HG02981 (cell line): Measurements from ENCODE around the gene ST3GAL5.

Source experiments
- ATAC-seq: cut with Tn5 transposase; IDR thresholded peaks from one replicate; pipeline ENCODE4 v1.9.1; 2021; ENCODE audit warnings: mild to moderate bottlenecking, moderate library complexity; ENCODE audit not compliant: unreplicated experiment

Gene ST3GAL5

DNA sequence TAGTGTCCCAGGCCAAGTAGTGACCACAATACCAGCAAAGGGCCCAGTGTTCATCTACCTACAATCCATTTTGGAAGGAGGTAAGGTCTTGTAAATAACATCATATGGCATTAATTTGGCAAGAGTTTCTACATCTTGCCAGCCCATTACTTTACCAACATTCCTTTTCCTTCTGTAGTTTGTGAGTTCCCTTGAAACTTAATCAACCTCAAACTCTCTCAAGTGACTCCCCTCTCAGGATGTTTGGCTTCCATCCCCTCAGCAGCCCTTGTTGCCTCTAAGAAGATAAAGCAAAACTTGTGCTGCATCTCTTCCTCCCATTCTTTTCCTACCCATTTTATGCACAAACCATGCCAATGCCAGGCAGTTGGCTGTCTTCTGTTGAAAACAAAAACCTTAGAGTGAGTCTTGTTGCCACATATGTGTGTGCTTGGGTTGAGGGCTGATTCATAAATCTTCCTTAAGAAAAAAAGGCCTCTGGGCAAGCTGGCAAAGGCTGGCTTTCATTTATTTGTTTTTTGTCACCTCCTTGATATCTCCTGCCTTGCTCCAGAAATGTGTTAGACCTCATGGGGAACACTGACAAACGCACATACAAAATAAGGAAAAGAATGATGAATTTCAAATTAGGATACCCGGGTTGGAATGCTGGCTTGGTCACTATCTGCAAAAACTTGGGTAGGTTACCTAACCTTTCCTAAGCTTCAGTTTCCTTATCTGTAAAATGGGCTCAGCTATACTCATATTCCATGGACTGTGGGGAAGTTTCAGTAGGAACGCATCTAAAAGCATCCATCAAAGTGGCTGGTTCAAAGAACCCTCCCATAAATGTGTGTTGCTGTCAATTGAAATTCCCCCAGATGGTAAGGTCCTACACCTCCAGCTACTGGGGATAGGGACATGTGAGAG lies 29.4 kb upstream of the ST3GAL5 start:
- no peak for ATAC-seq

DNA sequence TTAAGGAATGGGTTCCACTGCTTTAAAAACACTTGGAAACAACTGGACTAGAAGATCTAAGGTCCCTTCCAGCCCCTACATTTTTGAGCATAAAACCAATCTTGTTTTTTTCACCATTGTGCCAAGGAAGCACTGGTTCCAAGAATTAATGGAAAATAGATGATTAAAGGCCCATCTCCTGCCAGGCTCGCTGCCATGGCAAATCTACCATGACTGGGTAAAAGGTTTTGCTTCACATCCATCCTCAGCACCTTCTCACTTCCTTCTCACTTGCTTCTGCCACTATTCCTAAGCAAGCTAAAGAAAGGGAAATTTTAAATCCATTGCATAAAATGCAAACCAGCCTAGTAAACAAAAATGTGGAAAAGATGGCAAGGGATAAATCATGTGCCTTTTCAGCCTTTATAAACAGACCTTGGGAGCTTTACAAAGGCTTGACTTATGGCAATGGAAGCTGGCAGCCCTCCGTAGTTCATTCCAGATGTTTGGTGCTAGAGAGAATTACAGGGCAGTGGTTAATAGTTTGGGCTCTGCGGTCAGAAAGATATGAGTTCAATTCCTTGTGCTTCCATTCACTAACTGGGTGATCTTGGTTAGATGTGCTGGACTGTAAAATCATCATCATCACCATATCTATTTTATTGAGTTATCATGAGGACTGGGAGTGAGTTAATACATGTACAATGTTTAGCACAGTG lies 27.0 kb upstream of the ST3GAL5 start:
- ATAC-seq, result no peak

DNA sequence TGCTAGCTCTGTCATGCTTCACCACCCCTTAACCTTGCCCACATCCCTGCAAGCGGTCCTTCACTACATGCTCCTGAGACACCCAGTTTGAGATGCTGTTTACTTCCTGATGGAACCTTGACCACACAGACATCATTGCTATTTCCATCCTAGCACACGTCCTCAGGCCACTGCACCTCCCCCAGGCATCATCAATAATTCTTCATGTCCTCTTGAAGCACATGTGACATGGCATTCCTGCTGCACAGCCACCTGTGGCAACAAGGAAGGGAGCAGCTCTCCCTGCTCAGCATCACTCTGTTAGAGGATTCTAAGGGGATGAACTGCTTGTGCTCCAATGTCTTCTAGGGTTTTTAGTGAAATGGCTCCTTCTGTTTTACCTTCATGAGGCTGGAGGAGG lies 26.1 kb upstream of the ST3GAL5 start:
- ATAC-seq, result no peak

DNA sequence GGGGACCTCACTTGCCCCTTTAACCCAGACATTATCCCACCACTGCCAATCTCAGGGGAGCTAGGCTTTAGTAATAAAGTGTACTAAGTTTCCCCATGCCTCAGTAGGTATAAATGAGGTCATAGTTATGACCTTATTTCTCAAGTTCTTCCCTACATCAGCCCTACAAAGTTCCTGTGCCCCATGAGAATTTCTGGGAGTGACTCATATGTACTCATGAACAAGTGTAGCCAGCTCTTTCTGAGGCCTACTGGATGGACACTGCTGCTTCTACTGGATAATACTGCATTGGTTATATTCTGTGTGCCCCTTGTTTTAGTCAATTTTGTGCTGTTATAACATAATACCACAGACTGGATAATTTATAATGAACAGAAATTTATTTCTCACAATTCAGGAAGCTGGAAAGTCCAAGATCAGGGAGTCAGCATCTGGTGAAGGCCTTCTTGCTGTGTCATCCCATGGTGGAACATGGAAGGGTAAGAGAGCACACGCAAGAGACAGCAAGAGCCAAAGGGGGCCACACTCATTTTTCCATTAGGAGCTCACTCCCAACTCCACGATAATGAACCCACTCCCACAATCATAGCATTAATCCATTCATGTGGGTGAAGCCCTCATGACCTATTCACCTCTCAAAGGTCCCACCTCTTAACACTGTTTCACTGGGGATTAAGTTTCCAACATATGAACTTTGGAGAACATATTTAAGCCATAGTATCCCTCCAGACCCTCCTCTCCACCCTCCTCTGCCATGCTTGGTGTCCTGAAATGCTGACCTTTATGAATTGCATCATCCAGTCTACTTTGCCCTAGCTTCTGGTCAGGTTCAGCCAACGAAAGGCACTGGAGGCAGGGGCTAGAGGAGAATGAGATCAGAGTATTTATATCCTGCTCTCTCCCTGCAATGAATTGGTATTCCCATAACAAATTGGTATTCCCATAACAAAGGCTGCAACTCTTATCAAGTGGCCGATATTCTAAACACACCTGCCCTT lies 25.4 kb upstream of the ST3GAL5 start:
- ATAC-seq, result no peak

DNA sequence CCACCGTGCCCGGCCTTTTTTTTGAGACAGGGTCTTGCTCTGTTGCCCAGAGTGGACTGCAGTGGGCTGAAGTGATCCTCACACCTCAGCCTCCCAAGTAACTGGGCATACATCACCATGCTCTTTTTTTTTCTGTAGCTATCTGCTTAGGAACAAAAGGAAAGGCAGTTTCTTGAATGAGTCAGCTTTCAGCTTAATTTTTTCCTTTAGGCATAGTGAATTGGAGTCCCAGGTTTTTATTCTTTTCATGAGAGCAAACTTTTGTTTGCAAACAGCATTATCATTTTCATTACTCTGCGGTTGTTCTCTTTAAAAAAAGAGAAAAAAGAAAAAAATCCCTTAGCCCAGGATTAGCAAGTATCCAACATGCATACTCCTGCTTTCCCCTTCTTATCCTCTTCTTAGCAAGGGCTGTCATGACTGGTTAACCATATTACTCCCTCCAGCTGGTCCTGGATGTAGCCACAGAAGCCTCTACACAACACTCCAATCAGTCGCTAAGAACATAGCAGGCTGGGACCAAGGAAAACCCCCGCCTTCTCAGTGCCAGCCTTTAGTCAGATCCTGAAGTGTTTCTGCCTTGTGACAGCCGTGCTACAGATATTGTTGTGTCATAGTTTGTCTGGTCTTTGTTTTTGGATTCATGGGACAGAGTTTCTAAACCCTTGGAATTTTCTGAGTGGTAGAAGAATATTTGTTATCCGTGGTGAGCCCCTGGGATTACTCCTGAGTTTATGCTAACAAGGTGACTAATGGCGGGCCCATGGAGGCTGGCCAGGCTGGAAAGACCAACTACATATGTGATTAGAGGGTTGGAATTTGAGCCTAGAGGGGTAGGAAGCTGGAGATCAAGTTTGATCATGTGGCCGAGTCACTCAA lies 23.3 kb upstream of the ST3GAL5 start:
- no peak for ATAC-seq

DNA sequence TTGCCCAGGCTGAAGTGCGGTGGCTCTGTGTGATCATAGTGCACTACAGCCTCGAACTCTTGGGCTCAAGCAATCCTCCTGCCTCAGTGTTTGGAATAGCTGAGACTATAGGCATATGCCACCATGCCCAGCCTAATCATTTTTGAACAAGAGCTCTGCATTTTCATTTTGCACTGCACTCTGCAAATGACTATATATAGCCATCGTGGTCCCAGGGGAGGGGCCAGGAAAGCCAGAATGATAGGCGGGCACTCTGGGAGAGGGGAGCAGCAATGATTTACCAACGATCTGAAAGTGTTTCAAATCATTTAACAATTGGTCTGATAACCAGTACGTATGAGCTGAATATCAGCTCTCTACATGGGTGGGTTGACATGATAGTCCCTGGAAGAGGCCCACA lies 22.3 kb upstream of the ST3GAL5 start:
- ATAC-seq, result no peak

DNA sequence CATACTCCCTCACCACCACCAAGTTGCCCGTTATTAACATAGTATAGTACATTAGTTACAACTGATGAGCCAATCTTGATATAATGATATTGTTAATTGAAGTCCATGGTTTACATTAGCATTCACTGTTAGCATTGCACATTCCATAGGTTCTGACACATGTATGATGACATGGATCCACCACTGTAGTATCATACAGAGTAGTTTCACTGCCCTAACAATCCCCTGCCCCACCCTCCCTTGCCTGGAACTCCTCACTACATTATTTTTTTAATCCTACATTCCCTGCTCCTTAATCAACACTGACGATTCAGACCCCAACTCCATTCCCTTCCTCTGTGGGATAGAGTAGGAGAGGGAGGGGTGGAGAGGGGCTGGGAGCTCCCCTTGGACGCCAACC lies 20.2 kb upstream of the ST3GAL5 start:
- no peak for ATAC-seq

DNA sequence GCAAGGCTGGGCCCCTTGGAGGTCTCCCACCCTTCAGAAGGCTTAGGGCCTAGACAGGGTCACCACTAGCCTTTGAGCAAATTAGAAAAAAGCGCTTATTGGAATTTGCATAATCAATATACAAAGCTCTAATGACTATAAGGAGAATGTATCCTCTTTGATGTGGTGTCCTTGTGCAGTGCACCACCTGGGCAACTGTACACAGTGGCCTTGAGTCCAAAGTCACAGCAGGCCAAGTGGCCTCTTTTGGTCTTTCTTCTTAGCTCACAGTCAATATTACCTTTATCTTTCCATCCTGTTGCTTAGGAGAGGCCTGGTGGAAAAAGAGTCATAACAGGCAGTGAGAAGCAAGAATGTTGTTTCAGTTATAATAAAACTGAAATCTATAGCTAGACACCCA lies 19.7 kb upstream of the ST3GAL5 start:
- ATAC-seq, result no peak

DNA sequence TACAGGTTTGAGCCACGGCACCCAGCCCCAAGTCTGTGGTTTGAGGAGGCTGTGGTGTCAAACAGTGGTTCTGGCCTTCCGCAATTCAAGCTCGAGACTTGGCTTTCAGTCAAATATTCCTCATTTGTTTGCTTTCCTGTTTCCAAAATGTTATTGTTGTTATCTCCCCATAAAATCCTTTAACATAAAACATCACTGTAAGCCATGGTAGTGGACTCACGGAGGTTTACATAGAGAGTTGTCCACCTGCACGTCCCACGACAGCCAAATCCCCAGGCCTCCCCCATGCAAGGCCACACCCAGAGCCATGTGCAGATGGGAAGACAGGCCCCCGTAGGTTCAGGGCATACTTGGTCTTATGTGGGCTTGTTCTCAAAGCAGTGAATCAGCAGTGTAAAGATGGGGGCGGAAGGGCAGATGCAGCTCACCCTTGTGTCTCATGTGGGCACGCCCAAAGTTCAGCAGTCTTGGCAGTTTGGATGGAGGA lies 18.9 kb upstream of the ST3GAL5 start:
- no peak for ATAC-seq

DNA sequence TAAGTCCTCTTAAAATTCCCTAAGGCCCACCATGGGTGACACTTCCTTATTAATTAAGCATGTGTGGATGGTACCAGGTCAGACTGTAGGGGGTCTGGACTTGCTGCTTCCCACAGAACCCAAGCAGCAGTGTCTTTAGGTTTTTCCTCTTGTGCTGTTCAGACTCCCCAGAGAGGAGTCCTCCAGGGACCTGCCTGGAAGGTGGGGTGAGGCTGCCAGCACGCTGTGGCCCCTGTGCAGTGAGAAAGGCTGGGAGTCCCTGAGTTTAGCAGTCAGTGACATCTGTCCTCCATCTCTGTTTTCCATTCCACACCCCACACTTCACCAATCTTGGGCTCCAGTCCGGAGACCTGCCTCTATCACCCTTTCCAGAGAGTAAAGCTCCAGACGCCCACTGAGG lies 18.0 kb upstream of the ST3GAL5 start:
- ATAC-seq, result no peak

DNA sequence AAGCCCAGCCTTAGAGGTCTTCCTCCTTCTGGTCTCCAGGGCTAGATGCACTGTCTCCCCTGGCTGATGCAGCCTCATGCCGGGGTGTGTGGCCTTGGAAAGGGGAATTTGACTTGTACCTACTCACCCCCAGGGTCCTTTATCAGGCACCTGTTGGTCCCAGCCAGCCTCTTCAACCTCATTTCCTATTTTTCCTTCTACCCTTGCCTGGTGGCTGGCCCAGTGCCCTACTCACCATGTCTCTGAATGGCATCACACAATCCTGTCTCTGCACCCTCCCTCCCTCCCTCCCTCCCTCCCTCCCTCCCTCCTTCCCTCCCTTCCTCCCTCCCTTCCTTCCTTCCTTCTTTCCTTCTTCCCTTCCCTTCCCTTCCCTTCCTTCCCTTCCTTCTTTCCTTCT lies 17.1 kb upstream of the ST3GAL5 start:
- ATAC-seq, result no peak

DNA sequence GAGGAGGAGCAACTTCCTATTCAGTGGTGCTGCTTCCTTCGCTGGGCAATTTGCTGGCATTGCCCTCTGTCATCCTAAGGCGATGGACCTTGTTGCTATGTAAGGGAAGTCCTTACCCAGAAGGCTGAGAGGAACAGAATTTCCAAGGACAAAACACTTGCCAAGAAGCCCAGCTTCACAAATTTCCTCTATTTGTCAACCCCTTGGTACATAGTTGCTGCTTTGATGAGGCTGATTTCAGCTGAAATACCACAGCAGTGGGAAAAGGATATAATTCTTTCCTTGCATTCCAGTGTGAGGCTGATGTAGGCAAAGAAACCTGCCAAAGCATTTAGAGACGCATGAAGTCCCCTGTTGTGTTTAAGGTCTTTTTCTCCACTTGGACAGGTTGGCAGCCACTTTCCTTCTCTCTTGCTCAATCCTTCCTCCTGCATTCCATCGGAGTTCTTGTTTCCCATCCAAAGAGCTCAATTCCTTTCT lies 16.4 kb upstream of the ST3GAL5 start:
- no peak for ATAC-seq

DNA sequence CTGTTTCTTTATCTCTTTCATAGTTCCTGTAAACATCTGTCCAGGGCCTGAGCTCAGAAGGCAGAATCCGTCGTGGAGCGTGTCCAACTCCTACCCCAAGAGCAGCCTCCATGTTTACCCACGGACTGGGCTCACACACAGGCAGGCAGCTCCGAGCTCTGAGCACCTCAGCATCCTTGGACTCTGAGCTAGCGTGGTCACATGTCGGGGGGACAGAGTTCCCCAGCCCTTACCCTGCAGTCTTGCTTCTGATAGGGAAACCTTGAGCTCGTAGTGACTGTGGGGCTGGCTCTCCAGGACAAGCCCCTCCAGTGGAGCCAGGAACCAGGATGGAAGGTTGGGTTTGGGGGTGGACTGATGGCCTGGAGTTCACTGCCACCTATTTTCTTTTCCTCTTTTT lies 15.1 kb upstream of the ST3GAL5 start:
- no peak for ATAC-seq

DNA sequence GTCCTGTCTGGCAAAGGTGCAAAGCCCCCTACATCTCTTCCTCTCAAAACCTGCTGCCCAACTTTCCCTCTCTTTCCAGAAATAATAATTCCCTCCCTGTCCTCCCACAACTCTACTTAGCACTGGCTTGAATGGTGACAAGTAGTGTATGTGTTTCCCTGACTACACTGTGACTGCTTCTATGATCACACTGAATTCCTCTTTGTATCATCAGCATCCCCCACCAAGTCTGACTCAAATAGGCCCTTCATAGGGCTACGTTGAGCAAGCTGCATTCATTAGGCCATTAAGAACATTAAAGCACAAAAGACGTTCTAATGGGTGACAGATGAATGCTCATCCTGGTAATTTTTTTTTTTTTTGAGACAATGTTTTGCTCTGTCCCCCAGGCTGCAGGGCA lies 13.7 kb upstream of the ST3GAL5 start:
- ATAC-seq, result no peak

DNA sequence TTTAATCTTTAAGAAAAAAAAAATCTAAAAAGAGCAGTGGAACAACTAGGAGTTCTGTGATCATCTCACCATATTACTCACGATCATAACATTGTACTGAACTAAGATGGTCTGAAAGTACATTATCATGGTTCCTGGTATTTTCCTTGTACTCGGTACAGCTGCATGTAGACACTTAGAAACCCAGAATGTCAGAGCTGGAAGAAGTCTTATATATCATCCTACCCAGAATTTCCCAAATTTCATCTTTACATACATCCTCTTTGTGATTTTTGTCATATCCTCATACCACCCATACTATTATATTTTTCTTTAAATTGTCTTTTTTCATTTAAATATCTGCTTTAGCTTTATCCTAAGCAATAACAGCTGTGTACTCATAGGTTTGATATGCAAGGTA lies 12.4 kb upstream of the ST3GAL5 start:
- no peak for ATAC-seq

DNA sequence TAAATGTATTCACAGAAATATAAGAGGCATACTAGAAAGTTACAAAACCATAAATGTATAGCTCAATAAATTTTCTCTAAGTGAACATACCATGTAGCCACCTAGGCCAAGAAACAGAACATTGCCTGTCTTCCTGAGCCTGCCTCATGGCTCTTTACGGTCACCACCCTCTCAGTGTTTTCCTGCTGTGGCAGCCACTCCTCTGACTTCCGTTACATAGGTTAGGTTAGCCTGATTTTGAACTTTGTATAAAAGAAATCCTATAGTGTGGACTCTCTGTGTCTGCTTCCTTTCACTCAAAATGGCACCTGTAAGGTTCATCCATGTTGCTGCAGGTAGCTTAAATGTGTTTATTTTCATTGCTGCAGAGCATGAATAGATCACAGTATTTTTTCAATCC lies 11.6 kb upstream of the ST3GAL5 start:
- no peak for ATAC-seq

DNA sequence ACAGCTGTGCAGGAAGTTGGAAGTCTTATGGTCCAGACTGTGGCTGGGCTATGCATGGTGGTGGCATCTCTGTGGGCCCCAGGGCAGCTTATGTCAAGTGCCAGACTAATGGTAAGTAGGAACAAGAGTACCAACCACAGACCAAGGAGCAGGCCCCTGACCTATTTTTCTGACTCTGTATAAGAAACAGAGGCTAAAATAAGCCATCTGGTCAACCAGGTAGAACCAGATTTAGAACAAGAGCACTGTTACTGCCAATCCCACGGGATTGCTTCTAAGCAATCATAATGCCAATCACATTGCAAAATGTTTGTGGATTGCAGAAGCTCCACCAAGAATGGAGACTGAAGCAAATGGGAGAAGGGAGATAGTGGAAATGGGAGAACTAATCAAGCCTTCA lies 11.1 kb upstream of the ST3GAL5 start:
- ATAC-seq, result no peak

DNA sequence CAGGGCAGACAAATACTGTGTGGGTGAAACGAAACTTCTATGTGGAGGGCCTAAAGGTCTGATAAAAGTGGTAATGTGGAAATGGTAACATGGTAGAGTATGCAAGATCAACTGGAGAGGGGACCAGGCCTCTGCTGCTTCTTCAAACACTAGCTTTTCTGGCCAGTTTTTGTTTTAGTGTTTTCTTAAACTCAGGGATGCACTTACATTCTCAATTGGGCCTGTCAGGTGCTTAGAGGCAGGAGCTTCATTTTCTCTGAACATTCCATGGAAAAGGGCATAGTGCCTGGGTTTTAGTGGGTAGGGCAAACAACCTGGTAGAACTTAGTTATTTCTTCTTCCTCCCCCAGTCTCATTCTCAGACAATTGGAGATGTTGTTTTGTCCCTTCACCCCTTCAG lies 10.5 kb upstream of the ST3GAL5 start:
- no peak for ATAC-seq

DNA sequence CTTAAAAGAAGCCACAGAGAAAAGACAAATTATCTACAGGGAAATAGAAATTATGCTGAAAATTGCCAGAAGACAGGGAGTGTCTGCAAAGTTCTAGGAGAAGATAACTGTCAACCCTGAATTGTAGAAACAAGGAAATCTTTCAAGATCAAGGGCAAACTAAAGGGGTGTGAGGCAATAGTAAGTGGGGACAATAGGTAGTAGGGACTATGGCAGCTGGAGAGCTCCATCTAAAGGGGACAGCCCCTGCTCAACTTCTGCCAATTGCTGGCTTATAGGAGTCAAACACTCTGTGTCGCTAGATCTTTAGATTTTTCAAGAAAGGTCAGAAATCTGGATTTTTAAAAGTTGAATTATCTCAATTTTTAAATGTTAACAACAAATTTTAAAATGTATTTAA lies 10.1 kb upstream of the ST3GAL5 start:
- no peak for ATAC-seq
